WTC11 (cell line): ENCODE data around the gene STRIT1.

Experiments used
- ATF3 ChIP-seq: sonication (generic); formaldehyde crosslinking; conservative IDR thresholded peaks from 2 replicates; pipeline ENCODE4 v1.8.1; 2022; ENCODE audit warnings: mild to moderate bottlenecking, missing genetic modification reagents
- CDX4 ChIP-seq: fragments of 250-450 bp; sonication (Bioruptor Pico); IDR thresholded peaks from 2 replicates; pipeline ENCODE4 v1.9.0; 2021; ENCODE audit warnings: moderate library complexity, mild to moderate bottlenecking, inconsistent platforms, borderline replicate concordance
- CREM ChIP-seq: sonication (generic); formaldehyde crosslinking; IDR thresholded peaks from 2 replicates; pipeline ENCODE4 v1.8.1; 2022; ENCODE audit warnings: mild to moderate bottlenecking, missing genetic modification reagents, moderate library complexity
- CTCF ChIP-seq: fragments of 200-600 bp; IDR thresholded peaks from 2 replicates; pipeline ENCODE4 v1.8.0; 2022; ENCODE audit warnings: antibody characterized with exemption
- E2F5 ChIP-seq: sonication (generic); formaldehyde crosslinking; IDR thresholded peaks from 2 replicates; pipeline ENCODE4 v1.8.1; 2022; ENCODE audit warnings: mild to moderate bottlenecking, moderate library complexity, missing genetic modification reagents
- FOXP4 ChIP-seq: sonication (generic); formaldehyde crosslinking; IDR thresholded peaks from 2 replicates; pipeline ENCODE4 v1.8.0; 2022; ENCODE audit warnings: mild to moderate bottlenecking, missing genetic modification reagents
- MAX ChIP-seq: sonication (generic); formaldehyde crosslinking; IDR thresholded peaks from 2 replicates; pipeline ENCODE4 v1.8.0; 2022; ENCODE audit warnings: mild to moderate bottlenecking, missing genetic modification reagents
- PREB ChIP-seq: sonication (generic); formaldehyde crosslinking; IDR thresholded peaks from 2 replicates; pipeline ENCODE4 v1.8.1; 2022; ENCODE audit warnings: mild to moderate bottlenecking, missing genetic modification reagents, moderate library complexity, borderline replicate concordance
- SMAD4 ChIP-seq: sonication (generic); formaldehyde crosslinking; IDR thresholded peaks from 2 replicates; pipeline ENCODE4 v1.8.0; 2022; ENCODE audit warnings: mild to moderate bottlenecking, missing genetic modification reagents
- USF1 ChIP-seq: sonication (generic); formaldehyde crosslinking; IDR thresholded peaks from 2 replicates; pipeline ENCODE4 v1.8.0; 2022; ENCODE audit warnings: mild to moderate bottlenecking, missing genetic modification reagents
- USF2 ChIP-seq: sonication (generic); formaldehyde crosslinking; IDR thresholded peaks from 2 replicates; pipeline ENCODE4 v1.8.1; 2023; ENCODE audit warnings: mild to moderate bottlenecking, missing genetic modification reagents, moderate library complexity
- ZNF138 ChIP-seq: sonication (generic); formaldehyde crosslinking; conservative IDR thresholded peaks from 2 replicates; pipeline ENCODE4 v1.8.1; 2022; ENCODE audit warnings: mild to moderate bottlenecking, moderate library complexity, missing genetic modification reagents
- ZNF232 ChIP-seq: sonication (generic); formaldehyde crosslinking; IDR thresholded peaks from 2 replicates; pipeline ENCODE4 v1.8.0; 2022; ENCODE audit warnings: mild to moderate bottlenecking, missing genetic modification reagents
- ZSCAN18 ChIP-seq: fragments of 250-450 bp; sonication (Bioruptor Pico); IDR thresholded peaks from 2 replicates; pipeline ENCODE4 v2.1.2; 2022; ENCODE audit warnings: mild to moderate bottlenecking, moderate library complexity

- TF ChIP-seq FOXP4 (CRISPR knock-in tag) (no peak), CDX4 (no peak), CREM (CRISPR knock-in tag) (no peak), PREB (no peak), CTCF (no peak), E2F5 (no peak), ATF3 (CRISPR knock-in tag) (no peak), MAX (no peak), USF1 (CRISPR knock-in tag) (no peak), ZNF138 (CRISPR knock-in tag) (no peak), ZSCAN18 (CRISPR knock-in tag) (no peak), ZNF232 (CRISPR knock-in tag) (no peak), SMAD4 (CRISPR knock-in tag) (no peak), USF2 (CRISPR knock-in tag) (no peak)
Measured at GRCh38 chr3:155327871-155328270, 34.4 kb upstream of the STRIT1 start.
